ENCODE data around the gene HNRNPAB.
A peak's percentile ranks its signal among the peaks of the same experiment; 100 is the strongest.

- TF ChIP-seq MYC (IDR thresholded peaks at IDR 0.05; ENCODE audit: low read depth, low read length): no peak
- TF ChIP-seq CTCF (IDR thresholded peaks at IDR 0.05; ENCODE audit: extremely low read depth in 1 of 2, insufficient read depth in 1 of 2, low read depth in 1 of 2, low read length in 2 of 2): no peak
- no peak for TF ChIP-seq MAX (IDR thresholded peaks at IDR 0.05; ENCODE audit: insufficient read depth, insufficient read length)
- no peak for TF ChIP-seq EZH2 (IDR thresholded peaks at IDR 0.05; ENCODE audit: borderline replicate concordance, low read depth, low read length, severe bottlenecking)
- TF ChIP-seq POLR2A (IDR thresholded peaks at IDR 0.05; ENCODE audit: low read depth, low read length): peak; percentile 70
- peak; percentile 72 for TF ChIP-seq POLR2AphosphoS5 (IDR thresholded peaks at IDR 0.05; ENCODE audit: insufficient read depth, low read depth, low read length)
- TF ChIP-seq JUN (IDR thresholded peaks at IDR 0.05; ENCODE audit: borderline replicate concordance, insufficient read depth, insufficient read length, low read depth): no peak
These were observed 809 bp downstream of the HNRNPAB start for GRCh38 chr5:178204935-178205748.
